ENCODE data around the gene LCE2C.

GRCh38 chr1:152699746-152700145 lies 24.7 kb downstream of the LCE2C start:
- no peak for TF ChIP-seq CTCF (IDR thresholded peaks at IDR 0.05; ENCODE audit: insufficient read depth, low read length)
- no peak for TF ChIP-seq REST (IDR thresholded peaks at IDR 0.05; ENCODE audit: insufficient replicate concordance, low read depth)

Measured in HL-60 (cell line).